Smooth muscle cell (in vitro differentiated cells): ENCODE results near the gene SLC14A1. TPM values are rescaled to one million over a fixed set of nuclear protein-coding genes. Genes with fewer than 3 reads are reported as not detected.
A peak's percentile ranks its signal among the peaks of the same experiment; 100 is the strongest.

Source experiments
- DNase-seq: peaks from one replicate; lab custom pipeline; 2025; ENCODE audit not compliant: unreplicated experiment; lab: John Stamatoyannopoulos, UW
- H2AFZ ChIP-seq: fragments of 200-600 bp; sonication (generic); 2 replicates; pipeline ENCODE4 v1.6.0; 2016; ENCODE audit warnings: antibody characterized with exemption, low read depth, mild to moderate bottlenecking
- H3F3A ChIP-seq: fragments of 200-600 bp; sonication (generic); 2 replicates; pipeline ENCODE4 v1.6.0; 2017; ENCODE audit warnings: antibody characterized with exemption, low read depth
- H3K27ac ChIP-seq: fragments of 200-600 bp; sonication (generic); 2 replicates; pipeline ENCODE4 v1.5.1; 2016; ENCODE audit warnings: low read depth, mild to moderate bottlenecking
- H3K27me3 ChIP-seq: fragments of 200-600 bp; sonication (generic); 2 replicates; pipeline ENCODE4 v1.6.1; 2016; ENCODE audit warnings: low read depth, mild to moderate bottlenecking
- H3K36me3 ChIP-seq: fragments of 200-600 bp; sonication (generic); 2 replicates; pipeline ENCODE4 v1.5.1; 2016; ENCODE audit warnings: low read depth
- H3K4me1 ChIP-seq: fragments of 200-600 bp; sonication (generic); 2 replicates; pipeline ENCODE4 v1.5.1; 2016; ENCODE audit warnings: low read depth
- H3K4me2 ChIP-seq: fragments of 200-600 bp; sonication (generic); 2 replicates; pipeline ENCODE4 v1.6.0; 2016; ENCODE audit warnings: mild to moderate bottlenecking
- H3K4me3 ChIP-seq: fragments of 200-600 bp; sonication (generic); 2 replicates; pipeline ENCODE4 v1.5.1; 2016; ENCODE audit warnings: mild to moderate bottlenecking
- H3K79me2 ChIP-seq: fragments of 200-600 bp; sonication (generic); 2 replicates; pipeline ENCODE4 v1.6.0; 2016; ENCODE audit warnings: low read depth, mild to moderate bottlenecking
- H3K9ac ChIP-seq: fragments of 200-600 bp; sonication (generic); 2 replicates; pipeline ENCODE4 v1.6.0; 2016; ENCODE audit warnings: low read depth
- H3K9me3 ChIP-seq: fragments of 200-600 bp; sonication (generic); replicated peaks from 2 replicates; pipeline ENCODE4 v1.5.1; 2016; ENCODE audit warnings: low read depth
- H4K20me1 ChIP-seq: fragments of 200-600 bp; sonication (generic); 2 replicates; pipeline ENCODE4 v1.6.0; 2016; ENCODE audit warnings: low read depth
- CTCF ChIP-seq: fragments of 200-600 bp; sonication (generic); IDR thresholded peaks from 2 replicates; pipeline ENCODE4 v1.5.1; 2017; ENCODE audit warnings: borderline replicate concordance, mild to moderate bottlenecking, antibody characterized with exemption; ENCODE audit not compliant: insufficient read depth, poor library complexity, severe bottlenecking
- WGBS: methylation state at CpG from one replicate; pipeline ENCODE4 v1.1.7; 2016; ENCODE audit warnings: low lambda C conversion rate; 5-methylcytosine and 5-hydroxymethylcytosine counted together
- polyA plus RNA-seq: library from polyadenylated mRNA; unstranded; fragments of >200 nt; fragmentation: Nextera tagmentation; extraction: Ambion mirVana; gene quantifications from 2 replicates; pipeline ENCODE4 v1.2.1, GENCODE V29; 2016
- total RNA-seq: library from RNA; depleted of rRNA; stranded (reverse); fragments of >200 nt; gene quantifications from 2 replicates; pipeline ENCODE4 v1.2.3, GENCODE V29; 2014

The SLC14A1 gene
- total and polyA plus RNA-seq, 2 experiments from 2014 or later: 20.0 to 37.9 TPM

GRCh38 chr18:45689396-45689795 lies 34.6 kb upstream of the SLC14A1 start:
- 83% methylated on average over 4 of the region's 4 CpGs for WGBS
- H3K4me3 ChIP-seq: no peak overlapping the region

GRCh38 chr18:45690975-45691815 lies 32.8 kb upstream of the SLC14A1 start:
- Histone ChIP-seq H3K27ac (no peak overlapping the region), H3K4me3 (no peak overlapping the region), H3K79me2 (no peaks in the 10 kb centered on the region), H3K9ac (no peak overlapping the region), H3K9me3 (no peaks in the 10 kb centered on the region), H3F3A (no peaks in the 10 kb centered on the region), H2AFZ (no peak overlapping the region), H4K20me1 (no peaks in the 10 kb centered on the region), H3K4me2 (no peak overlapping the region), H3K4me1 (no peaks in the 10 kb centered on the region), H3K36me3 (no peaks in the 10 kb centered on the region), H3K27me3 (no peaks in the 10 kb centered on the region)
- TF ChIP-seq CTCF: peak; percentile 92
- DNase-seq: peak; percentile 30
- 15% methylated on average over 12 of the region's 12 CpGs for WGBS

More at GRCh38 chr18:45689396-45689795, 34.6 kb upstream of the SLC14A1 start:
- no peaks in the 10 kb centered on the region for H3K36me3 ChIP-seq
- H3K27ac ChIP-seq: no peak overlapping the region
- no peaks in the 10 kb centered on the region for H3K27me3 ChIP-seq
- H3K4me1 ChIP-seq: no peaks in the 10 kb centered on the region
- DNase-seq: no peak
- no peaks in the 10 kb centered on the region for H3K9me3 ChIP-seq
- H3K4me2 ChIP-seq: no peak overlapping the region
- no peak overlapping the region for H2AFZ ChIP-seq
- no peak overlapping the region for H3K9ac ChIP-seq
- no peaks in the 10 kb centered on the region for H4K20me1 ChIP-seq
- TF ChIP-seq CTCF: no peak
- H3K79me2 ChIP-seq: no peaks in the 10 kb centered on the region
- H3F3A ChIP-seq: no peaks in the 10 kb centered on the region

- no peak overlapping the region for H2AFZ ChIP-seq
- H3K36me3 ChIP-seq: no peaks in the 10 kb centered on the region
- no peaks in the 10 kb centered on the region for H3F3A ChIP-seq
- TF ChIP-seq CTCF: no peak
- H3K9ac ChIP-seq: no peak overlapping the region
- no peaks in the 10 kb centered on the region for H3K27me3 ChIP-seq
- no peaks in the 10 kb centered on the region for H4K20me1 ChIP-seq
- DNase-seq: no peak
- no peak overlapping the region for H3K27ac ChIP-seq
- H3K4me2 ChIP-seq: no peak overlapping the region
- no peak overlapping the region for H3K4me3 ChIP-seq
- no peaks in the 10 kb centered on the region for H3K9me3 ChIP-seq
- H3K4me1 ChIP-seq: no peaks in the 10 kb centered on the region
- H3K79me2 ChIP-seq: no peaks in the 10 kb centered on the region
- 79% methylated on average over 7 of the region's 7 CpGs for WGBS
Measured at GRCh38 chr18:45691816-45692179, 32.2 kb upstream of the SLC14A1 start.

GRCh38 chr18:45702708-45703265 lies 21.2 kb upstream of the SLC14A1 start:
- Histone ChIP-seq H3K27ac (no peak overlapping the region), H3K79me2 (no peaks in the 10 kb centered on the region), H3K36me3 (no peaks in the 10 kb centered on the region), H3K4me2 (no peak overlapping the region), H3K4me3 (no peak overlapping the region), H3K4me1 (no peaks in the 10 kb centered on the region), H3K9ac (no peak overlapping the region), H3F3A (no peaks in the 10 kb centered on the region), H2AFZ (no peak overlapping the region), H4K20me1 (no peaks in the 10 kb centered on the region), H3K9me3 (no peaks in the 10 kb centered on the region), H3K27me3 (no peaks in the 10 kb centered on the region)
- no peak for DNase-seq
- TF ChIP-seq CTCF: no peak
- 93% methylated on average over 1 of the region's 1 CpG for WGBS
